Fibroblast of lung (primary cell): ENCODE results near the gene MFAP4.

ENCODE experiments used
- CTCF ChIP-seq, 2 donors: IDR thresholded peaks in 1 of 2; conservative IDR thresholded peaks in 1 of 2; 1 replicate in 1 of 2; 2 replicates in 1 of 2; pipeline ENCODE4 v1.5.1; 2011 to 2012; ENCODE audit warnings: low read length in 2 of 2, control low read depth in 1 of 2, inconsistent platforms in 1 of 2, low read depth in 1 of 2, mild to moderate bottlenecking in 1 of 2
- EZH2 ChIP-seq: IDR thresholded peaks from 2 replicates; pipeline ENCODE4 v1.5.1; 2012; ENCODE audit warnings: low read length, control low read depth, mild to moderate bottlenecking; ENCODE audit errors: missing control alignments

DNA sequence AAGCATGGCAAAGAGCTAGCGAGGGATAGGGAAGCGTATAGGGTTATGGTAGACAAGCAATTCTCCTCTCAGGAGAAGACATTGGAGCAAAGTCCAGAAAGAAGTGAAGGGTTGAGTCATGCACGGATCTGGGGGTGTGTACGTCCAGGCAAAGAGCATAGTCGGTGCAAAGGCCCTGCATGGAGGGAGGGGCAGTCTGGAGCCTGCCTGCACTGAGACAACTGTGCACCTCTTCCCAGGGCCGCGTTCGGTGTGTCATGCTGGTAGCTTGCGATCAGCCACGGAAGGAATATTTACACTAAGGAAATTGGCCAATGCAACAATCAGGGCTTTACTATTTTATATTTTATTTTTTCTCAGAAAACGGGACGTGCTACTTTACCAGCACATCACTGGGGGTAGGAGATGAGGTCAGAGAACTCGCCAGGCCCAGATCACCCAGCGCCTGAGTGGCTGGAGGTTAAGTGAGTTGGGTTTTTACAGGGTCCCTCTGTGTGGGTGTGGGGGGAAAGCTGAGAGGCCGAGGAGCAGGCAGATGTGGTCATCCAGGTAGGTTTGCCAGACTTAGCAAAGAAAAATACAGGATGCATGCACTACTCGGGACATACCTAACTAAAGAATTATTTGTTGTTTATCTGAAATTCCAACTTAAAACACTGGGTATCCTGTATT, 17.7 kb downstream of the MFAP4 start:
- no peak for TF ChIP-seq CTCF (conservative IDR thresholded peaks at IDR 0.05 in 1 of 2, IDR thresholded peaks at IDR 0.05 in 1 of 2; ENCODE audit: low read depth in 1 of 2, low read length in 2 of 2)
- TF ChIP-seq EZH2 = no peak
